Calu3 (cell line): Measurements from ENCODE around the gene R3HDM2. TPM values are rescaled to one million over a fixed set of nuclear protein-coding genes. Genes with fewer than 3 reads are reported as not detected.

Experiments
- BruUV-seq: library from RNA; stranded (reverse); fragments of 400-500 nt; replicated peaks from 2 replicates; lab custom pipeline; 2021; lab: Mats Ljungman, UMichigan
- CTCF ChIA-PET: fragments of 300-600 bp; sonication (Branson Sonifier 250); formaldehyde crosslinking; loops from one replicate; lab custom pipeline; 2022; ENCODE audit warnings: antibody characterized with exemption; lab: Charles Lee
- DNase-seq: peaks from one replicate; pipeline ENCODE4 v3.0.0; 2022
- H3K27ac Mint-ChIP-seq: one replicate; pipeline ENCODE4 v1.8.0; 2022; ENCODE audit warnings: mixed read lengths; ENCODE audit not compliant: unreplicated experiment
- H3K27me3 Mint-ChIP-seq: one replicate; pipeline ENCODE4 v1.8.0; 2022; ENCODE audit warnings: mixed read lengths; ENCODE audit not compliant: unreplicated experiment
- H3K36me3 Mint-ChIP-seq: one replicate; pipeline ENCODE4 v1.8.0; 2022; ENCODE audit warnings: mild to moderate bottlenecking, moderate library complexity, mixed read lengths; ENCODE audit not compliant: insufficient read depth, unreplicated experiment
- H3K4me1 Mint-ChIP-seq: one replicate; pipeline ENCODE4 v1.8.0; 2022; ENCODE audit warnings: mild to moderate bottlenecking, low read depth, mixed read lengths; ENCODE audit not compliant: unreplicated experiment
- H3K4me3 Mint-ChIP-seq: one replicate; pipeline ENCODE4 v1.8.0; 2022; ENCODE audit warnings: mild to moderate bottlenecking, low read depth, moderate library complexity, mixed read lengths; ENCODE audit not compliant: unreplicated experiment
- H3K9me3 Mint-ChIP-seq: one replicate; pipeline ENCODE4 v1.8.0; 2022; ENCODE audit warnings: low read depth, mixed read lengths; ENCODE audit not compliant: unreplicated experiment
- intact Hi-C: fragments of 100-400 bp; cut with micrococcal nuclease; formaldehyde crosslinking; loops from one replicate; pipeline ENCODE4 v1.10.0; 2022; ENCODE audit not compliant: unreplicated experiment
- total RNA-seq: library from RNA; stranded (reverse); gene quantifications from 2 replicates; pipeline ENCODE4 v1.2.3, GENCODE V29; 2022
- TF ChIP-seq, protein P1 (sequence below): fragments of 200-600 bp; IDR thresholded peaks from one replicate; pipeline ENCODE4 v1.8.0; 2022; ENCODE audit warnings: antibody characterized with exemption; ENCODE audit not compliant: unreplicated experiment

The R3HDM2 gene
- total RNA-seq, 1 experiment from 2014 or later, result 77.3 TPM

GRCh38 chr12:57475271-57476161 lies 44.7 kb upstream of the R3HDM2 start:
- Mint-ChIP-seq H3K4me3 (peak overlapping the region; percentile 54), H3K36me3 (no peaks in the 10 kb centered on the region), H3K4me1 (peaks cover 31% of the 10 kb centered on the region), H3K27me3 (peaks cover 100% of the 10 kb centered on the region), H3K9me3 (no peaks in the 10 kb centered on the region), H3K27ac (no peak overlapping the region)
- intact Hi-C loops, result no loop called here
- no TSS peak for BruUV-seq
- CTCF ChIA-PET, result interaction anchor here (0.6 kb wide), 3 partner anchors 23 to 766 kb away, joined by 3 to 4 read pairs (median 3); no protein-coding TSS in a partner anchor
- no peak for DNase-seq
- TF ChIP-seq, protein P1, sequence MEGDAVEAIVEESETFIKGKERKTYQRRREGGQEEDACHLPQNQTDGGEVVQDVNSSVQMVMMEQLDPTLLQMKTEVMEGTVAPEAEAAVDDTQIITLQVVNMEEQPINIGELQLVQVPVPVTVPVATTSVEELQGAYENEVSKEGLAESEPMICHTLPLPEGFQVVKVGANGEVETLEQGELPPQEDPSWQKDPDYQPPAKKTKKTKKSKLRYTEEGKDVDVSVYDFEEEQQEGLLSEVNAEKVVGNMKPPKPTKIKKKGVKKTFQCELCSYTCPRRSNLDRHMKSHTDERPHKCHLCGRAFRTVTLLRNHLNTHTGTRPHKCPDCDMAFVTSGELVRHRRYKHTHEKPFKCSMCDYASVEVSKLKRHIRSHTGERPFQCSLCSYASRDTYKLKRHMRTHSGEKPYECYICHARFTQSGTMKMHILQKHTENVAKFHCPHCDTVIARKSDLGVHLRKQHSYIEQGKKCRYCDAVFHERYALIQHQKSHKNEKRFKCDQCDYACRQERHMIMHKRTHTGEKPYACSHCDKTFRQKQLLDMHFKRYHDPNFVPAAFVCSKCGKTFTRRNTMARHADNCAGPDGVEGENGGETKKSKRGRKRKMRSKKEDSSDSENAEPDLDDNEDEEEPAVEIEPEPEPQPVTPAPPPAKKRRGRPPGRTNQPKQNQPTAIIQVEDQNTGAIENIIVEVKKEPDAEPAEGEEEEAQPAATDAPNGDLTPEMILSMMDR, result no peak

GRCh38 chr12:57474862-57475261 lies 44.0 kb upstream of the R3HDM2 start:
- no TSS peak for BruUV-seq
- CTCF ChIA-PET, result interaction anchor here (0.6 kb wide), 1 partner anchor 22 kb away, joined by 3 read pairs; no protein-coding TSS in a partner anchor
- no peak for DNase-seq
- intact Hi-C loops, result no loop called here
- Mint-ChIP-seq H3K27me3 (peaks cover 100% of the 10 kb centered on the region), H3K27ac (no peak overlapping the region), H3K9me3 (no peaks in the 10 kb centered on the region), H3K4me1 (peaks cover 30% of the 10 kb centered on the region), H3K36me3 (no peaks in the 10 kb centered on the region), H3K4me3 (peak overlapping the region; percentile 4)
- TF ChIP-seq, protein P1, result no peak

- no peak overlapping the region for H3K27ac Mint-ChIP-seq
- peak overlapping the region; percentile 4 for H3K4me3 Mint-ChIP-seq
- intact Hi-C loops, result no loop called here
- H3K27me3 Mint-ChIP-seq, result peaks cover 100% of the 10 kb centered on the region
- CTCF ChIA-PET, result interaction anchor here (0.6 to 1.5 kb wide), 2 partner anchors 16 to 22 kb away, joined by 3 to 6 read pairs; partner anchors contain the start of gene GLI1
- H3K4me1 Mint-ChIP-seq, result peaks cover 26% of the 10 kb centered on the region
- H3K36me3 Mint-ChIP-seq, result no peaks in the 10 kb centered on the region
- DNase-seq, result no peak
- H3K9me3 Mint-ChIP-seq, result no peaks in the 10 kb centered on the region
- TF ChIP-seq, protein P1, result no peak
- no TSS peak for BruUV-seq
Observed at GRCh38 chr12:57474430-57474829, 43.6 kb upstream of the R3HDM2 start.

- Mint-ChIP-seq H3K27me3 (peaks cover 100% of the 10 kb centered on the region), H3K36me3 (no peaks in the 10 kb centered on the region), H3K4me1 (peaks cover 23% of the 10 kb centered on the region), H3K9me3 (no peaks in the 10 kb centered on the region), H3K4me3 (no peak overlapping the region), H3K27ac (no peak overlapping the region)
- intact Hi-C loops, result no loop called here
- TF ChIP-seq, protein P1, result no peak
- CTCF ChIA-PET, result interaction anchor here (0.7 to 1.5 kb wide), 2 partner anchors 15 to 20 kb away, joined by 3 to 6 read pairs; partner anchors contain the start of gene GLI1
- no peak for DNase-seq
- no TSS peak for BruUV-seq
Observed at GRCh38 chr12:57473886-57474285, 43.0 kb upstream of the R3HDM2 start.
